ENCODE measurements around the gene GLG1.
"Not testable (repeated sequence)": the region's sequence is repeated elsewhere in the genome, so short reads cannot be mapped to it uniquely, and the experiment has no call there.

The GLG1 gene

GRCh38 chr16:74606521-74607309 is at the start of gene GLG1:
Gene GLG1, minus strand, starts transcription at chr16:74607114. Its CDS starts 20 bp downstream, at chr16:74607094.
- DNase-seq (ENCODE audit: low read depth in 3 of 3, low spot score in 1 of 3), result peak; percentile 70 to 88 (median 80)

GRCh38 chr16:74654536-74655050 is 47.7 kb upstream of the GLG1 start:
- no peak for DNase-seq (ENCODE audit: low read depth in 3 of 3, low spot score in 1 of 3)

DNA sequence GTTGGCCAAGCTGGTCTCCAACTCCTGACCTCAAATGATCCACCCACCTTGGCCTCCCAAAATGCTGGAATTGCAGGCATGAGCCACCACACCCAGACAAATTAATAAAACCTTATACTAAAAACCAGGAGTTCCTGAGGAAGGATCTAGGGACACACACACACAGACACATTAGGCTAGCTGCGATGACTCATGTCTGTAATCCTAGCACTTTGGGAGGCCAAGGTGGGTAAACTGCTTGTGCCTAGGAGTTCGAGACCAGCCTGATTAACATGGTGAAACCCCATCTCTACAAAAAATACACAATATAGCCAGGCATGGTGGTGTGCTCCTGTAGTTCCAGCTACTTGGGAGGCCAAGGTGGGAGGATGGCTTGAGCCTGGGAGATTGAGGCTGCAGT is 46.0 kb upstream of the GLG1 start:
- DNase-seq (ENCODE audit: low read depth in 3 of 3, low spot score in 1 of 3), result not testable (repeated sequence)

DNA sequence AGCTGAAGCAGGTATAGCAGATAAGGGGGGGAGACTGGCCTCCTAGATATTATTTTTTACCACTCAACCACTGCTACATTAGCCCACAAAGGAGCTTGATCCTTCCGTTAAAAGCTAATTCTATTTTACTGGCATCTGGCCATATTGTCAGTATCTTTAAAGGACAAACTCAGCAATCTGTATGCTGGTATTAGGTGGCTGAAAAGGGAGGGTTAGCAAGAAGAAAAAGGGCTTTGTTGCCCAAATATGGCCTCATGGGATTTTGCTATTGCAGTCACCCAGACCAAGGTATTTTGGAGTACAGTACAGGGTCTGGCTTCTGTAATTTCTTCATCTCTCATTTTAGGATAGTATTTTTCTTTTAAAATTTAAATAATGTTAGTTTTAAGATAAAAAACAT is 45.3 kb upstream of the GLG1 start:
- no peak for DNase-seq (ENCODE audit: low read depth in 3 of 3, low spot score in 1 of 3)

DNA sequence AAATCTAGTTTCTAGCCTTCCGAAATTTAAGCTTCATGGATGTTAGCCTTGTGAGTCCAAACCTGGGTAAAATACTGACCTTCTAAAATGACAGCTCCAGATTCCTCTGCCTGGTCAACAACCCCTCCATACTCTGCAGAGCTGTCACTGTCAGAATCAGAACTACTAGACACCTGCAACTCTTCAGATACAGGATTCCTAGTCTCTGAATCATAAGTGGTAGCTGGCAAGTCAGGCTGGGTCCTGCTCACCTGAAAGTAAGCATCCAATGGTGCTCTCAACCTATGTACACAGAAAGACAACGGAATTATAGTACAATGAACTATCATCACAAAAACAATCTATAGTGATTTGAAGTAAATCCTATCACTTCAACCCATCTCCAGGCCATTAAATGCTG is 44.9 kb upstream of the GLG1 start:
- DNase-seq (ENCODE audit: low read depth in 3 of 3, low spot score in 1 of 3), result no peak

DNA sequence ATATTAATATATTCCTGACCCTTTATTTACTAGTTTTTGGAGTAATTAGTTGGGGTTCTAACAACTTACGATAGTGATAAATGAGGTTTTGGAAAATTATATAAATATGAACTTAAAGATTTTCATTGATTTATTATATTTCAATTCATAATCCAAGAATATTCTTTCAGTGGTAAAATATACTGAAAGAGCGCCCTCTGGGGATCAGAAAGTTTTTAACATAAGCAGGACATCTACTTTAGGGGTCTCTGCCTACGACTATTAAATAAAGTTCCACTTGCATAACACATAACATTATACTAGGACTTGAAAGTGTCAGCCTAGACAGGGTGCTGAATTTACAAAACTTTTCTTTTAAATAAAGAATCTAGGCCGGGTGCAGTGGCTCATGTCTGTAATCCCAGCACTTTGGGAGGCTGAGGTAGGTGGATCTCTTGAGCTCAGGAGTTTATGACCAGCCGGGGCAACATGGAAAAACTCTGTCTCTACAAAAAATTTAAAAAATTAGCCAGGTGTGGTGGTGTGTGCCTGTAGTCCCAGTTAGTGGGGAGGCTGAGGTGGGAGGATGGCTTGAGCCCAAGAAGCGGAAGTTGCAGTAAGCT is 44.2 kb upstream of the GLG1 start:
- no peak for DNase-seq (ENCODE audit: low read depth in 3 of 3, low spot score in 1 of 3)

DNA sequence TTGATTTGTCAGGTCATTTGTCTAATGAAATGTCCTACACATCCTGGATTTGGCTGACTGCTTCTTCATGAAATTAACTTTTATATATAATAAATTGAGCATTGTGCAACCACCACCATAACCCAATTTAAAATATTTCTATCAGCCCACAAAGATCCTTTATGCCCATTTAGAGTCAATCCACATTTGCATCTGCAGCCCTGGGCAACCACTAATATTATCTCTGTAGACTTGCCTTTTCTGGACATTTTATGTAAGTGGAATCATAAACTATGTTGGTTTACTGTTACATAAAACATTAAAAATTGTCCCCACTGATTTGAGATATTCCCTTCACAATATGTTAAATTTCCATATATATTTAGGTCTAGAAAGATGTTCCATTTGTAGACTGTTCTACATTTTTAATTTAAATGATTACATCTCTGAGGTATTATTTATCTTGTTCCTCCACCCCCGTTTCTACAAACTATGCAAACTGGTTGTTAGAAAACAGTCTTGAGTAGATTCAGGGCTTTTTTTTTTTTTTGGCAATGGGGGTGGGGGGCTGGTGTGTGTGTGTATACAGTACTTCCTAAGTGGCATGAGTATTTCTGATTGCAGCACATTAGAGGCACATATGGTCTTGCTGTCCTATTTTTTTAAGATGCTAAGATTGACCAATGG is 43.1 kb upstream of the GLG1 start:
- DNase-seq (ENCODE audit: low read depth in 3 of 3, low spot score in 1 of 3), result no peak

DNA sequence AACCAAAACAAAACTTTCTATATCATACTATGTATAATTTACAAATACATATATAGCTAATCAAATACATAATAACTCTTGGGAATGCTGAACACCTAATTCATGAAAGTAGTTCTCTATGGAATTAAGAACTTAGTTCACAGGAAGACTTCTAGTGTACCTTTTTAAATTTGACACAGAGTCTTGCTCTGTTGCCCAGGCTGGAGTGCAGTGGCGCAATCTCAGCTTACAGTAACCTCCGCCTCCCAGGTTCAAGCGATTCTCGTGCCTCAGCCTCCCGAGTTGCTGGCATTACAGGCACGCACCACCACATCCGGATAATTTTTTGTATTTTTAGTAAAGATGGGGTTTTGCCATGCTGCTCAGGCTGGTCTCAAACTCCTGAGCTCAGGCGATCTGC is 35.1 kb upstream of the GLG1 start:
- DNase-seq (ENCODE audit: low read depth in 3 of 3, low spot score in 1 of 3), result no peak

DNA sequence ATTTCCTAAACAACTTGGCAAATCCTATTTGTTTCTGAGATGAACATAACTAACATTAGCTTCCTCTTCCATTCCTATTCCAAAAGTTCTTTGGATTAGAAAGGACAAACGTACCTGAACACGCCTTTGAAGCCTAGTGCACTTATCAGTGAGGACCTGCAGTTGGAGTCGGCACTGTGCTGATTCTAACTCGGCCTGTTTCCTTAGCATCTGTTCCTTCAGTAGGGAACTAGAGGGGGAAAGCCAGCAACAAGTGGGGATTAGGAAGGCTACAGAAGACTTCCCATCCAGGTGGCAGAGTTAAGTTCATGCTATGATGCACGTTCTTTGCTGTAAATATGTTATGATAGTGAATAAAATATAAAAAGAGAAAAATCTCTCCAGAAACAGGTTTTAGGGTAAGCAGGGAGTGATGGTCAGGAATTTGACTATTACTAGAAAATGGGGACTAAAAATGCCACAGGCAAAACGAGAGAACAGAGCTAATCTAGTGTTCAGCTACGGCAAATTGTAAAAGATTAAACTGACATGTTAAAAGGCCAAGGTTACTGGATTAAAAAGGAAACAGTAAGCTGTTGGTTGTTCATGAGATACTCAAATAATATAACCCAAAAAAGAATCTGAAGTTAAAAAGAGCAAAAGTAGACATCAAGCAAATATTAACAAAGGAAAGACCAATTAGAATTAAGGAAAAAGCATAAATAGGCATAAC is 31.0 kb upstream of the GLG1 start:
- no peak for DNase-seq (ENCODE audit: low read depth in 3 of 3, low spot score in 1 of 3)

- no peak for DNase-seq (ENCODE audit: low read depth in 3 of 3, low spot score in 1 of 3)
These were observed 28.4 kb upstream of the GLG1 start for GRCh38 chr16:74635303-74635702.

DNA sequence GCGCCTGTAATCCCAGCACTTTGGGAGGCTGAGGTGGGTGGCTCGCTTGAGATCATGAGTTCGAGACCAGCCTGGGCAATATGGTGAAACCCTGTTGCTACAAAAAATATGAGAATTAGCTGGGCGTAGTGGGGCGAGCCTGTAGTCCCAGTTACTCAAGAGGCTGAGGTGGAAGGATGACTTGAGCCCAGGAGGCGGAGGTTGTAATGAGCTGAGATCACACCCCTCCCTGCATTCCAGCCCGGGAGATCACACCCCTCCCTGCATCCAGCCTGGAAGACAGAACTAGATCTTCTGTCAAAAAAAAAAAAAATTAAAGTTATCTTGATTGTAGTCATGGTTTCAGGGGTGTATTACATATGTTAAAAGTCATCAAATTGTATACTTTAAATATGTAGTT is 26.8 kb upstream of the GLG1 start:
- no peak for DNase-seq (ENCODE audit: low read depth in 3 of 3, low spot score in 1 of 3)

GRCh38 chr16:74627506-74628220 is 20.7 kb upstream of the GLG1 start:
- no peak for DNase-seq (ENCODE audit: low read depth in 3 of 3, low spot score in 1 of 3)

DNA sequence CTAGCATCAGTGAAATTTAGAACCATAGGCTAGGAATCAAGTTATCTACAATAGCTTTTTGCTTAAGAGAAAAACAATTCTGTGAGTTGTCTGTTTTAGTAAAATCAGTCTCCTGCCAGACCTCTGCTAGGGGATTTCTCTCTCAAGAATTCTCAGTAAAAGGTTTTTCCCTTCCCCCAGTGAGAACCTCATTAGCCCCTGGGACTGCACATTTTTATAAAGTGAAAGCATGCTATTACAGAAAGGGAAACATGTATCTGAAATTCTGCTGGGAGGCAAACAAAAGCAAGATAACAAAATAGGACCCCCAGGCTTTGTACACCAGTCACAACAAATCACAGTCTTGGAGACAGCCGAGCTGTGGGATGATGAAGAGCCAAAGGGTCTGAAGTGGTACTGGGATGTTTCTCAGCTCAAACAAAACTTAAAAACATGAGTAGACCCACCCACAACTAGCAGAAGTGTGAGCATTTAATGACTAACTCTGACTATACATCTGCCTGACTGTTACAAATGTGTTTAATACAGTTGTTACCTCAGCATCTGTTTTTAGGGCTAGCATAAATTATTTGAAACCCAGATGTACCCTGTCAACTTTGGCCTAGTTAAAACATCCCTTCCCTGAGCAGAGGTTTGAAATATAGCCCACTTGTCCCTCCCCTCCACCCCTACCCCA is 20.0 kb upstream of the GLG1 start:
- DNase-seq (ENCODE audit: low read depth in 3 of 3, low spot score in 1 of 3), result no peak

- no peak for DNase-seq (ENCODE audit: low read depth in 3 of 3, low spot score in 1 of 3)
These were observed 18.8 kb upstream of the GLG1 start for GRCh38 chr16:74625500-74626350.

DNA sequence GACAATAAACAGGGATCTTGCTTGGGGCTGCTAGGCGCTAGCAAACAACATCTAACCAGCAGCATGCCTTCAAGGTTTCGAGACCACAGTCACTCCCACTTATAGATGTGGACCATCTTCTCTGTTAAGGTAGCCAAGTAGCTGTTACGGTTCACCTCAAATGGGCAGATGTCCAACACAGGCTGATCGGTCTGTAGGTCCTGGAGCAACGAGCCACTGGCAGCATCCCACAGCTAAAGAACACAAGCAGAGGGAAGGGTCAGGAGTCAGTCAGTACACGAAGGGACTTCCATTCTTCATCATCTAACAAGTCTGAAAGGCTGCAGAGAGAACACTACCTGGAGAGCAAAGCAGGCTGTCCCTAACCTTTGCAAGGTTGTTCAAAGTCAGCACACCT is 16.9 kb upstream of the GLG1 start:
- DNase-seq (ENCODE audit: low read depth in 3 of 3, low spot score in 1 of 3), result no peak

- DNase-seq (ENCODE audit: low read depth in 3 of 3, low spot score in 1 of 3), result no peak
These were observed 16.4 kb upstream of the GLG1 start for GRCh38 chr16:74623214-74623838.

- no peak for DNase-seq (ENCODE audit: low read depth in 3 of 3, low spot score in 1 of 3)
These were observed 15.1 kb upstream of the GLG1 start for GRCh38 chr16:74622005-74622404.

DNA sequence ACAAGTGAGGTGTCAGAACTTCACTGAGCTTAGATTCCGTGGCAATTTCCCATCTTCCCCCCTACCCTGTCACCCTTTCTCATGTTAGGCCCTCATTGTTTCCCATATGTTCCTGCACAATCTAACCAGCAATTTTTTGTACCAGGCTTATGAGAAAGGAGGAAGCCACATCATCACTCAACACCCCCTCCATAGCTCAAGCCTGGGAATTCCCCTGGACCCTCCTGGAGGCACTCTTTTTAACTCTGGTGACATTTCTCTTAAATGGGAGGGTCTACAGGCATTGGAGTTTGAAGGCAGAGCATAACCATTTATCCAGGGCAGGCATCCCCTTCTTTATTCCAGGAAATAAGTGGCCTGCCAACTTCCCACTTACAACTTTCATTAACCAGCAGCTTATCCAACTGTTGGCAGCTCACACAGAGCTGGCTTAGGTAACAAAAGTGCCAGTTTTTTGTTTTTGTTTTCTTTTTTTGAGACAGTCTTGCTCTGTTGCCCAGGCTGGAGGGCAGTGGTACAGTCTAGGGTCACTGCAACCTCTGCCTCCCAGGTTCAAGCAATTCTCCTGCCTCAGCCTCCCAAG is 10.4 kb upstream of the GLG1 start:
- no peak for DNase-seq (ENCODE audit: low read depth in 3 of 3, low spot score in 1 of 3)

- no peak for DNase-seq (ENCODE audit: low read depth in 3 of 3, low spot score in 1 of 3)
These were observed 4.8 kb upstream of the GLG1 start for GRCh38 chr16:74611721-74612120.

Measured in stimulated activated CD4-positive, alpha-beta T cell treated with anti-CD3 and anti-CD28 coated beads, TNF-alpha, amount 100 ng/mL, for 1 hour (primary cell).